DMS153 treated with DMSO at 0.1 percent for 48 hours (cell line): ENCODE measurements around the gene CLEC16A.
A peak's percentile ranks its signal among the peaks of the same experiment; 100 is the strongest.
"Not testable (repeated sequence)": the region's sequence is repeated elsewhere in the genome, so short reads cannot be mapped to it uniquely, and the experiment has no call there.

ENCODE experiments used
- DNase-seq: peaks from one replicate; lab custom pipeline; 2025; ENCODE audit not compliant: unreplicated experiment; lab: John Stamatoyannopoulos, UW

CLEC16A gene

DNA sequence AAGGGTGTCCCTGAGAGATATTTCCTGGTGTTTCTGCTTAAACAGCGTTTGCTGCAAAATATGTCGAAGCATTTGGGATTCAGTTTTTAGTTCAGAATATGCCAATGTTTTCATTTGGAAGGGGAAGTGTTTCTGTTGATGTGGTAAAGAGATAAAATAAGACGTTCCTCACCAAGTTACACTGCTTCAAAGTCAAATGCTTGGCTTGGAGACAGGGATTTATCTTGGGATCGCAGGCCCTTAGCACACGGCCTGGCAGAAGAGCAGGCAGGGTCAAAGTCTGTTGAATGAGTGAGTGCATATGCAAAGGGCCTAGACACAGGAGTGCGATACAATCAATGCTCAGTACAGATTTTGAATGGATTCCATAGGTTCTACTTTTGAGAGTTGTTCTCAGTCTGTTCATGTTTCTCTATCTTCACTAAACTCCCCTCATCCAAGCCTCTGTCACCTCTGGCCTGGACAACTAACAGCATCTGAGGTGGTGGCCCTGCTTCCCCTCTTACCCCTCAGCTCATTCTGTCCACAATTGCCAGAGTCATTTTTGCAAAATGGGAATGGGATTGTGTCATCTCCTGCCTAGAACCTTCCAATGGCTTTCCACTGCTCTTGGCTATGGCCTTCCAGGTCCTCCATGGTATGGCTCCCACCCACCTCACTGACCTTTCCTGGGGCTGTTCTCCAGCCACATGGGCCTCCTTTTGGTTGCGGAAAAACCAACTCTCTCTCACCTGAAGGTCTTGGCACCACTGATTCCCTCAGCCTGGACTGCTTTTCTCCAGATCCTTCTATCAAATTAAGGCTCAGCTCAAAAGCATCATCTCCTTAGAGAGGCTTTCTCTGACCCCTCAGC, 5.3 kb upstream of the CLEC16A start:
- no peak for DNase-seq

DNA sequence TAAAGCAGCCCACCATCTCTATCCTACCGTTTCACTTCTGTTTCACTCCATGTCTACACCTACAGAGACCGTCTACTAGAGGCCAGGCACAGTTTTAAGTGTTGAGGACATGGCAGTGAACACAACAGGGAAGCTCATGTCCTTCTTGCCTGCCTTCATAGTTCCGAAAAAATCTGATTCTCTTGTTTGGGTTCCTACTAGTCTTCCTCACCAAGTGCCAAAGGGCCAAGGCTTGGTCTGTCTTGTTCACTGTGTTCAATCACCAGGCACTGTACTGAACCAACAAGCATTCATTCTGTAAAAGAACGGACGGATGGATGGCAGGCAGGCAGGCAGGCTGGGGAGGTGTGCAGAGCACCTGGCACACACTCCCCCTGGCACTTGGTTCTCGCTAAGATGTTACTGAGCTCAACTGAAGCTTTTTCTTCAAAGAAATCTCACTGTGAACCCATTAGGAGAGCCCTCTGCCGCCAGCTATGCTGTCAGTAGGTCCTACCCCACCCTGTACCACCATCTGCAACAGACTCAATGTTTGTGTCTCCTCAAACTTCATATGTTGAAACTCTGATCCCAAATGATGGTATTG, 4.6 kb upstream of the CLEC16A start:
- no peak for DNase-seq

DNA sequence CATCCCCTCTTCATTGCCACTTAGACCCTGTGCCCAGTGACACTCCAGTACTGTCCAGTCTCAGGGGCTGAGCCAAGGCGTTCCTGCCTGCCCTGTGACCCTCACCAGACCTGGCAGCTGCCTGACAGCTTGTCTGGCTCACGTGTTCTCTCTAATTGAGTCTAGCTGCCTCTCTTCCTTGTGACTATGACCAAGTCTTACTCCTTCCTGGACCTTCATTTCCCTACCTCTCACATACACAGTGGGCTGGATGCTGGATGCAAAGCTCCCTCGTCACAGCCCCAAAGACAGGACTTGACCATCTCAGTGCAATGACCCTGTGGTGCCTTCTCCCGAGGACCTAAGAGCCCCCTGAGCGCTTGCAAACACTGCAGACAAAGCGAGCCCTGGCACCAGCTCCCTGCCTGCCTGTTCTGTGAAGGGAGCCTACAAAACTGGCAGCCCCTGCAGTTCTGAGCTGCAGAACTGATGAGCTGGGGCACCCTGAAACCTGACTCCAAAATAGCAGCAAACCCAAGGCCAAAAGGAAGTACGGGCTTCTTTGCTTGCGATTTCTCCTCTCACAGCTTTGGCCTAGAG, 3.8 kb upstream of the CLEC16A start:
- no peak for DNase-seq

DNA sequence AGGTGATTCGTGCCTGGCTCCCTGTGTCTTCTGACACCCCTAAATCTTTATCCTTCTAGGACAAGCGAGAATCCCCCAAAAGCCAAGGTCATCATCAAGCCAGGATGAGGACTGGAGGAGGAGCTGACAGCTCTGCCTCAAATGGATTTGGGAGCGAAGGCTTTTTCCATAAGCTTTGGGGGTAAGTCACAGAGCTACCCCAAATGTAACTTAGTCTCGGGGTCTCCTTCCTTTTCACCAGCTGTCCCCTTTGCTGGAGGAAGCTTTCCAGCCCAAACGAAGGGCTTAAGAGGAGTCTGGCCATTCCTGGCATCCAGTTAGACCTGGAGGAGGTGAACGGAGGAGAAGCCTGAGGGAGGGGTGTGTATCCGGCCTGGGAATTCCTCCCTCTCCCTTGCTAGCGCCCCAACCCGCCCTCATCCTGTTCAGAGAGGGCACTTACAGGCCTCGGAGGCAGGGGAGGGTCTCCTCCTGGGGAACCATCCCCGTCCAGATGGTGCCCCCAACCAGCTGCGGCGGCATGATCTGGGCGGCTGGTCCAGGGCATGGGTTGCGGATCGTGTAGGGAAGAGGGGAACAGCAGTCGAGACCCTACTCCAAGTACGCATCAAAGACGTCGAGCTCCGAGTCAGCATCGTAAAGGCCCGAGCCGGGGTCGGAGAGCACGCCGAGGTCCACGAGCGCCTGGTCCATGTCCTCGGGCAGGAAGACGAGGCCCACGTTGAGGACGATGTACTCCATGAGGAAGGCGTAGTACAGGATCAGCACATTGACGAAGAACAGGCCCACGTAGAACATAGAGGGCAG, 3.0 kb upstream of the CLEC16A start:
- DNase-seq: peak; percentile 8

DNA sequence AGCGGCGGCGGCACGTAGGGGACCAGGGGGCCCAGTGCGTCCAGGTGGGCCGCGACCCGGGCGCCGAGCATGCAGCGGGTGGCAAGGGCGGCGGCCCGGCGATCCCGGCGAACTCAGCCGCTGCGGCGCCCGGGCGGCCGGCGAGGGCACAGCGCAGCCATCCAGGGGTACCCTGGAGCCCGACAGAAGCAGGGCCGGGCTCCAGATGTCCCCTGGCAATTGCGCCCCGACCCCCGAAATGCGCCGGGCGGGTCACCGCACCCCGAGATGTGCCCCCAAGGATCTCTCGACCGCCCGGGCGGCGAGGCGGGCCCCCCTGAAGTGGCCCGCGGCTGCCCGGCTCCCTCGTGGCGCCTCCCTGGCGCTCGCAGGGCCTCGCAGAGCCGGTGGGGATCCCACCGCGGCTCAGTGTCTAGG, 2.4 kb upstream of the CLEC16A start:
- DNase-seq: not testable (repeated sequence)

DNA sequence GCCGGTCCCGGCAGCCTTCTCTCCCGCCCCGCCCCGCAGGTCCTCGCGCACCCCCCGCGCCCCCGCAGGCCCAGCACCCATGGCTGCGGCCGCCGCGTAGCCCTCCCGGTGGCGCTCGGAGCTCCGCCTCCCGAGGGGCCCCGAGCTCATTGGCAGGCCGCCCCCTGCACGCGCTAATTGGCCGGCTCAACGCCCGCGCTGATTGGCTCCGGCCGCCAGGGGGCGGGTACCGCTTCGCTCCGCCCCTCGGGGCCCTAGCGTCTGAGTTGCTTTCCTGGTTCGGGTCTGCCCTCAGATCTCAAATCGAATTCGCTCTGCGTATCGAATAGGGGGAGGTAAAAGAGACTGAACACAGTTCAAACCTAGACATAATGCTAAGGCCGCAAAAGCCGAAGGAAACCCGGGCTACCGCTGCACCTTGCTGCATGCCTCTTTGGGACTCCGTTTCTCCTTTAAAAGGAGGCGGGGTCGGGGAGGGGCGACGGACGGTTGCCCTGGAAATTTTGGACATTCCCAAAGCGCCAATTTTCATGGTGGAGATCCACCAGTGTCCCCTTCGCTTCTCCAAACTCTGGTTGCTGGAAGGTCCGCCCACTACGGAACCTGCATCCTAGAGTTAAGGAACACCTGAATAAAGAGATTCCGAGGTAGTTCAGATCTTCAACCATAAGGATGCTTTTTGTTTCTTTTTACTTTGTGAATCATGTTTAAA, 1.9 kb upstream of the CLEC16A start, which contains the start of gene DEXI:
Gene DEXI, minus strand, starts transcription at position 117 of the 712 bp plus-strand sequence. CDS start 463 bp downstream, outside the sequence.
- DNase-seq: peak; percentile 78

DNA sequence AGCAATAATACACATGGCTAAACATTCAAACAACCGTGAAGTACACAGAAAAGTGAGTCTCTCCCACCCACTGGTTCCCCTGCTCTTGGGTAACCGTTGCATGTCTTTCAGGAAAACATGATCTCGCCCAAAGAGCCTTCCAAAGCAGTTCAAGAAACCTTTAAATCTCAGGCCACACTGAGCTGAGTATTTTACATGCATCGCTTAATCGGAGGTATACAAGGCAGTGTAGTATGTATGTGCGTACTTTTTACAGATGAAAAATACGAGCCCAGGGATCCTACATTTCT, 1.4 kb upstream of the CLEC16A start:
- DNase-seq: no peak

DNA sequence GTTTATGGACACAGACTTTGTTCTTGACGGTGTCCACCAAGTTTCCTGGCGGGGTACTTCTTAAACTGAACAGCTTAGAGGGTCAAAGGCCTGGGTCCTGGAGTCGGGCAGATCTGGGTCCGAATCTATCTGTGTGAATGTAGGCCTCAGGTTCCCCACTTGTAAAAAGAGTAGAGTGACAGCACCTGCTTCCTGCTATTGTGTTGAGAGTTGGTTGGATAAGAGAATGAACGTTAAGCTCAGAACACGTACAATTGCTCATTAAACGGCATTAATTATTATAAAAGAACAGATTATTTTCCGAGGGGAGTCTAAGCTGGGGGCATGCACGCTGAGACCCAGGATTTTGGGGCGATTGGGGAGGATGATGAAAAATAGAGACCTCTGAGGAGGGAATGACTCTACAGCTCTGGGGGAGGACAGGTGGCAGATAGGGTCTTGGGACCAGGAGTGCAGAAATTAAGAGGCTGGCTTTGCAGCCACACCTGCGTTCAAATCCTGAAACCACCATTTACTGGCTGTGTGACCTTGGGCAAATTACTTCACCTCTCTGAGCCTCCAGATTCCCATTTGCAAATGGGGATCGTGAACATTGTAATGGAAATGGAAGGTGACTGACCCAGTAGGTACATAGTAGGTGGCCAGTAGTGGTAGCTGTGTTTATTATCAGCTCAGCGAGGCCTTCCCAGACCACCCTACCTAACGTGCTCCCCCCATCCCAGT, 862 bp downstream of the CLEC16A start:
- DNase-seq: no peak

DNA sequence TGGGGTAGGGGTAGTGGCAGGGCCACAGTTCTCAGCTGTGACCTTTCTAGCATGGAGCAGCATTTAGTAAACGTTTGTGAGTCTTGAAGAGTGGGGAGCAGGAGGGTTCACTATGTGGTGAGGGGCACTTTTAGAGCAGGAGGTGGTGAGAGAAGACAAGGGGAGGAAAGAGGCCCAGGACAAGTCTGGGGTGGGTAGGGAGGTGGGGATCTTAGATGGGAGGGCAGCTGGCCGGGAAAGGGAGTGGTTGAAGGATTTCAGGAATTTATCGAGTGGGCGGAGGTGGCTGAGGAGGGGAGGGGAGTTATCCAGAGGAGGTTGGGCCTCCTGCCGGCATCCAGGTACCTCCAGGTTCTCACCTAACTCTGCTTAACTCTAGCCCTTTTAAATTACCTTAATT, 1.9 kb downstream of the CLEC16A start:
- no peak for DNase-seq

DNA sequence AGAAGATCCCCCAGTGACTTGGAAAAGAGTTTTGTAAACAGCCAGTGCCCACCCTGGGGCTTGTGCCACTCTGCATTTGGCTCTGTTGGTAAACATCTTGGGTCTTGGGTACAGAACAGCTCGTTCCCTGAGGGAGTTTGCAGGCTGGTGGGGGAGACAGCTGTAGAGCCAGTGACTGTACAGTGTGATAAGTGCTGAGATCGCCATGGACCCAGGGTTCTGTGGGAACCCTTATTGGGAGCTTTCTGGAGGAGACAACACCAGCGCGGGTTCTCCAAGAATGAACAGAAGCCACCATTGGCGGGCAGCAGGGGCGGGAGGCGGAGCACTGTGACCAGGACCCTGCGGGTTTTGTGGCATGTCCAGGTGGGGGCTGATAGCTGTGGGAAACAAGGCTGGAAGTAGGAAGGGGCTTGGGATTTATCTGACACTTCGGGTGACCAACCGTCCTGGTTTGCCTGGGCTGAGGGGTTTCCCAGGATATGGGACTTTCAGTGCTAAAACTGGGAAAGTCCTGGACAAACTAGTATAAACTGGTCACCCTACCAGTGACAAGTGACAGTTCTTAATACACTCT, 2.9 kb downstream of the CLEC16A start:
- DNase-seq: no peak

DNA sequence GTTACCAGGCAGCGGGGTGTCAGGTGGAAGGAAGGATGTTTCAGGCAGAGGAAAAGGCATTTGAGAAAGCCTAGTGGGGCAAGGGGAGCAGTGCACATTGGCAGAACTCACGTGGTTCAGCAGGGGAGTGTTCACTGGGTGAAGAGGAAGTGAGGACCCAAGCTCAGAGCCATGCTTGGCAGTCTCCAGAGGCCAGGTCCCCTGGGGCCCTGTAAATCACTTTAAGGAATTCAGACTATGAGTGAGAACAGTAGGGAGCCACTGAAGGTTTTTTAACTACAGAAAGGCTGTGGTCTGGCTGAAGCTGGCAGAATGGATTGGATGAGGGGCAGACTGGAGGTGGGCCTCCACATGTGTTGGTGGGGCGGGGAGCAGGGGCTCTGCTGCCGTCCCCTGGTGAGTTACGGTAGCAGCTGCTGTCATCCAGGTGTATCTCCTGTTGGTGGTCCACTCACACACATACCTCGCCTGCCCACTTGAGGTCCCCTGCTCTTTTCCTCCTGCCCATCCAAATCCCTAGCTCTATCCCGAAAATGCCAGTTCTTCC, 5.1 kb downstream of the CLEC16A start:
- DNase-seq: no peak

DNA sequence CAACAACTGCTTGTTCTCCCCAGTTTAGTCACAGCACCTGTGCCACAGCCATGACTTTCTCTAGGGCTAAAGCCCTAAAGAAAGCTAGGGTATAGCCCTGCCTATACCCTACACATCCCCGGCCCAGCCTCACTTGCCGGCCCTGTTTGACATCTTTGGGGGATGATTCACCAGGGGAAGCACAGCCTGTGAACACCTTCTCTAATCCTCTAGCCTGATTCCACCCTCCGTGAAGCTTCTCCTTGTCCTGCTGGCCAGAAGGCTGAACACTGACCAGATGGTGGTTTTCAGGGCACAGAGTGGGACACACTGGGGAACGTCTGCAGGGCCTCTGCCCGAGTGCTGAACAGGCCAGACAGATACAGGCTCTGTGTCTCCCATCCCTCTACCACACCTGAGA, 6.0 kb downstream of the CLEC16A start:
- DNase-seq: no peak

DNA sequence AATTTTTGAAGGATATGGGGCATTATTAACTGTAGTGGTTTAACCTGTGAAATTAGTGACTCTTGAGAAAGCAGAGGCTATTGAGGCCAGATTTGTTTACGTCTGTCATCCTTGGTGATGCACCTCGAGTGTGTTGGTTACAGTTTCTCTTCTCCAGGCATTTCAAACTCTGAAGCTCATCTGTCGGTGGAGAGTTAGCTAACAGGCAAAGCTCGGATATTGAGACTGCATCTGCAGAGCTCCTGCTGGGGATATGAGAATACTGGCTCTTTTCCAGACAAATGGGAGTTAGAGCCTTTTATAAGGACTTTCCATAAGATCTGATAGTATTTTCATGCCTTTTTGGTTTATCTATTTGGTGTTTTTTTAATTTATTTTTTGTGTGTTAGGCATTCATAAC, 6.7 kb downstream of the CLEC16A start:
- DNase-seq: no peak

DNA sequence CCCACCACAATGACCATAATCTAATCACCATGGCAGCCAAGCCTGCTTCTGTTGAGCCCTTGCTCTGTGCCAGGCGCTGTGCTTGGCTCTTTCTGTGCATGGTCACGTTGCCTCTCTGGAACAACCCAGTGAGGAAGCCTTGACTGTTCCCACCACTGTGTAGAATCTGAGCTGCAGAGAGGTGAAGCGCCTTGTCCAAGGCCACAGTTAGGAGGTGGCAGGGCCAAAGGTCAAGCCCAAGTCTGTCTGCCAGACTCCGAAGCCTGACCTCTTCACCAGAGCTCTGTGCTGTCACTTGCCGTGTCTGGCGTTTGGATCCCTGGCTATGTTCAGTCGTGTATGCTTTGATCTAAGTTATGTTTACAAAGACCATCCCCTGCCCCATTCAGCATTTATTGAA, 10.5 kb downstream of the CLEC16A start:
- DNase-seq: no peak

DNA sequence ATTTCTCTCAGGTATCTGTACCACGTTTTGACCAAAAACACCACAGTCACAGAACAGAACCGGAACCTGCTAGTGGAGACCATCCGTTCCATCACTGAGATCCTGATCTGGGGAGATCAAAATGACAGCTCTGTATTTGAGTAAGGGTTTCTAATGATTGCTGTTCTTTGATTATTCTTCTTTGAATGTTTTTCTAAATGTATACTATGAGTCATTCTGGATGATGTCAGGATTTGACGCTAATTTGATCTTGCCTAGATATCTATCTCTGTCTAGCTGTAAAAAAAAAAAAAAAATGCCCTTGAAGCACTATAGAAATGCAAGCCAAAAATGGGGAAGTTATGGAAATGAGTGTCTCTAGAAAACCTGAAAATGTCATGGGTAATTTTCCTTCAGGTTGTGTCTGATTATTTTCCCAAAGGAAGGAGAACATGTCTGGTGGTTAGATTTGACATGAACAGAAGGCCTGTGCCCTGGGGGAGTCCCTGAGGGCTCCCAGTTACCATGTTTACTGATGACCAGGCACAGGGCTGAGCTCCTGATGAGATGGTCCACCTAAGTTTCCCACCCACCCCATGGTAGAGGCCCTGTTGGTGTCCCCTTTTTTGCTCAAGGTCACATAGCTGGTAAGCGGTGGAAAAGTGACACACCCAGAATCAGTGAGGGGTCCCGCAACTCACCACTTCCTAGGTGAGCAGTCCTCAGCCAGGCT, 13.6 kb downstream of the CLEC16A start:
- no peak for DNase-seq

DNA sequence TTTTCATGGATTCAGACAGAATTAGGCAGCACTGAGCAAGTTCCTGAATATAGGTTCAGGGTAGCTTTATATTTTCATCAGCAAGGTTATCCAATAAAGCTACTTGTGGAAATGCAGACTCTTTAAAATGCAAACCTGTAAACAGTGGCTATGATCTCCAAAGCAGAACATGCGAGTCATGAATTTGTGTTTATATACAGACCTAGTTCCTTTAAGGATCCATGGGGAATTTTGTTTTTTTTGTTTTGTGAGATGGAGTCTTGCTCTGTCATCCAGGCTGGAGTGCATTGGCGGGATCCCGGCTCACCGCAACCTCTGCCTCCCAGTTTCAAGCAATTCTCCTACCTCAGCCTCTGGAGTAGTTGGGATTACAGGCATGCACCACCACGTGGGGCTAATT, 14.8 kb downstream of the CLEC16A start:
- DNase-seq: no peak

DNA sequence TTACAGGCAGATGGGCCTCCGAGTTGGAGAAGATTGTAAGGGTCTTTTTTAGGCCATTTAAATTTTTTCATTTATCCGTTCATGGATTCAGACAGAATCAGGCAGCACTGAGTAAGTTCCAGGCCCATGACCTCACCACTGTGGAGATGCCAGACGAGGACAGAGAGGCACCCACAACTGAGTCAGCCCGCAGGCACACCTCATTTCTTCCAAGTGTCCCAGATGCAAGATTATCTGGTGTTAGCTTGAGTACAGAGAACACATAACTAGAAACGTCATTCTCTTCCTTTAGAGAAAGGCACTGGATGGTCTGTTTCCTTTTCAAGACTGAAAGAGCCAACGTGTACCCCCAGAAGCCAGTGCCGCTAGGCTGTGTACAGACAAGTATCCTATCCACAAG, 16.9 kb downstream of the CLEC16A start:
- DNase-seq: no peak

DNA sequence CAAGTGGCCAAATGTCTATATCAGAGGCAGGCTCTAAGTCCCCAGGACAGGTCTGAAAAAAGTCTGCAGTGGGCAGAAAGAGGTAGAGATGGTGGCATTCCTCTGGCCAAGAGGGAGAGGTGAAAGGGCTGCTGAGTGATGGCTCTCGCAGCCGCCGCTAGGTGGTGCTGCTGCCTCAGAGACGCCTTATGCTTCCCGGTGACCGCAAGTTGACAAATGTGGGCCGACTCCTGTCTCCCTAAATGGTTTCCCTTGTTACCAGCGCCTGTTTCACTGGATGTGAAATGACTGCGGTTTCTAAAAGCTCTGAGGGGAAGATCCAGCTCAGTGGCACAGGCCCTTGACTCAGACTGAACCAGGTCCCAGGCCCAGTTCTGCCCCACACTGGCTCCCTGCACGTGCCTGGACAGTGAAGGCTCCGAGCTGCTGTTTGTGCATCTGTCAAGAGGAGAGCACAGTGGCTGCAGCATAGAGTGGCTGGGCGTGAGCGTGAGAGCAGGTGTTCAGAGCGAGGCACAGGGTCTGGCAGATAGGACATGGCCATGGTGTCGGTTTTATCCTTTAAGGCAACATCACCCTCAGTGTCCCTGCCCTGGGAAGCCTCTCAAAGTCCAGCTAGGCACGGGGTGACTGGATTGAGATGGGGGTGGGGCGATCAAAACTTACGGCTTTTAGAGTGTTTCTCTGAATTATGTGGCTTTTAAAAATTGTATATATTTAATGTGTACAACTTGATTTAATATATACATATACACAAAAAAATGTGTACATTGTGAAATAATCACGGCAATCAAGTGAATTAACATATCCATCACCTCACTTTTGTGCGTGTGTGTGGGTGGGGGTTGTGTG, 19.9 kb downstream of the CLEC16A start:
- DNase-seq: peak; percentile 87
